Tibial artery (tissue), 4 donors: ENCODE data around the gene INIP.

Experiments used
- DNase-seq, 2 donors: peaks; one replicate each; pipeline ENCODE4 v3.0.0-alpha.2; 2019
- H3K27ac ChIP-seq, 2 donors: fragments of 200-600 bp; sonication (generic) in 1 of 2; 1 replicate in 1 of 2; 2 replicates in 1 of 2; pipeline ENCODE4 v1.5.1; 2018 to 2019; ENCODE audit warnings: mild to moderate bottlenecking in 1 of 2
- H3K27me3 ChIP-seq, 2 donors: fragments of 200-600 bp; sonication (generic) in 1 of 2; one replicate each; pipeline versions ENCODE4 v1.5.1 to v1.6.0; 2016 to 2019
- H3K36me3 ChIP-seq, 3 donors: fragments of 200-600 bp; sonication (generic) in 2 of 3; one replicate each; pipeline ENCODE4 v1.5.1; 2016 to 2019; ENCODE audit warnings: mild to moderate bottlenecking in 2 of 3
- H3K4me1 ChIP-seq, 4 donors: fragments of 200-600 bp; sonication (generic) in 2 of 4; 1 replicate in 3 of 4; 2 replicates in 1 of 4; pipeline ENCODE4 v1.5.1; 2016 to 2019
- H3K4me3 ChIP-seq, 2 donors: fragments of 200-600 bp; sonication (generic) in 1 of 2; 1 replicate in 1 of 2; 2 replicates in 1 of 2; pipeline ENCODE4 v1.5.1; 2018 to 2019; ENCODE audit warnings: mild to moderate bottlenecking in 2 of 2
- H3K9me3 ChIP-seq, 3 donors: fragments of 200-600 bp; sonication (generic) in 1 of 3; one replicate each; pipeline ENCODE4 v1.5.1; 2016 to 2019
- intact Hi-C: fragments of 100-400 bp; cut with DNase I; formaldehyde crosslinking; loops from one replicate; pipeline ENCODE4 v1.15.0; 2023; ENCODE audit warnings: low total_unique reads
- TF ChIP-seq, protein P1 (sequence below), 2 experiments: fragments of 200-600 bp in 1 of 2; fragments of 450-650 bp in 1 of 2; IDR thresholded peaks; one replicate each; pipeline ENCODE4 v1.5.1; 2017 to 2019; ENCODE audit warnings: antibody characterized with exemption in 2 of 2, mild to moderate bottlenecking in 1 of 2, moderate library complexity in 1 of 2

Gene INIP

GRCh38 chr9:112670991-112671625 lies 46.8 kb downstream of the INIP start:
- H3K9me3 ChIP-seq, result no peaks in the 10 kb centered on the region

DNA sequence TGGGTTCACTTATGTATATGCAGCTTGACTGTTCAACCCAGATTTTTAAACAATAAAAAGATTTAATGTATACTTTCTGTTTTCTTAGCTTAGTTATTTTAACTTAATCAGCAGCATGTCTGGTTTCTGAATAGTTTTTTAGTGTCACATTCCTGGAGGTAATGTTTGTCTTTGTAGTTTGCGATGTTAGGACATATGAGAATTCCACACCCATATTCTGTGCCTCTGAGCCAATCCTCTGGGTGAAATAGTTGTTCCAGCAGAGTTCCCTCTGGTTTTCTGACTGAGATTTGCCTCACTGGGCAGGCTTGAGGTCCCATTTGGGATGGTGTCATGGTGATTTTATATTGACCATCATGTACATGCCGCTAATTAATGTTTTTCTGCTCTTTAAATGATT lies 48.6 kb downstream of the INIP start:
- intact Hi-C loops, result no loop called here
- Histone ChIP-seq H3K4me3 (no peak overlapping the region), H3K36me3 (no peaks in the 10 kb centered on the region), H3K9me3 (no peaks in the 10 kb centered on the region), H3K27ac (no peak overlapping the region), H3K27me3 (no peaks in the 10 kb centered on the region), H3K4me1 (no peaks in the 10 kb centered on the region)
- no peak for DNase-seq
- TF ChIP-seq, protein P1, sequence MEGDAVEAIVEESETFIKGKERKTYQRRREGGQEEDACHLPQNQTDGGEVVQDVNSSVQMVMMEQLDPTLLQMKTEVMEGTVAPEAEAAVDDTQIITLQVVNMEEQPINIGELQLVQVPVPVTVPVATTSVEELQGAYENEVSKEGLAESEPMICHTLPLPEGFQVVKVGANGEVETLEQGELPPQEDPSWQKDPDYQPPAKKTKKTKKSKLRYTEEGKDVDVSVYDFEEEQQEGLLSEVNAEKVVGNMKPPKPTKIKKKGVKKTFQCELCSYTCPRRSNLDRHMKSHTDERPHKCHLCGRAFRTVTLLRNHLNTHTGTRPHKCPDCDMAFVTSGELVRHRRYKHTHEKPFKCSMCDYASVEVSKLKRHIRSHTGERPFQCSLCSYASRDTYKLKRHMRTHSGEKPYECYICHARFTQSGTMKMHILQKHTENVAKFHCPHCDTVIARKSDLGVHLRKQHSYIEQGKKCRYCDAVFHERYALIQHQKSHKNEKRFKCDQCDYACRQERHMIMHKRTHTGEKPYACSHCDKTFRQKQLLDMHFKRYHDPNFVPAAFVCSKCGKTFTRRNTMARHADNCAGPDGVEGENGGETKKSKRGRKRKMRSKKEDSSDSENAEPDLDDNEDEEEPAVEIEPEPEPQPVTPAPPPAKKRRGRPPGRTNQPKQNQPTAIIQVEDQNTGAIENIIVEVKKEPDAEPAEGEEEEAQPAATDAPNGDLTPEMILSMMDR (IDR thresholded peaks at IDR 0.05), result no peak

More at GRCh38 chr9:112670991-112671625, 46.8 kb downstream of the INIP start:
- H3K27me3 ChIP-seq, result no peaks in the 10 kb centered on the region
- H3K4me1 ChIP-seq, result no peaks in the 10 kb centered on the region
- DNase-seq, result no peak
- no peak overlapping the region for H3K4me3 ChIP-seq
- intact Hi-C loops, result no loop called here
- TF ChIP-seq, protein P1 (IDR thresholded peaks at IDR 0.05), result no peak
- H3K36me3 ChIP-seq, result no peaks in the 10 kb centered on the region
- H3K27ac ChIP-seq, result no peak overlapping the region

- DNase-seq, result no peak
- H3K4me1 ChIP-seq, result no peaks in the 10 kb centered on the region
- H3K4me3 ChIP-seq, result no peak overlapping the region
- H3K27me3 ChIP-seq, result no peaks in the 10 kb centered on the region
- no peaks in the 10 kb centered on the region for H3K9me3 ChIP-seq
- intact Hi-C loops, result no loop called here
- TF ChIP-seq, protein P1 (IDR thresholded peaks at IDR 0.05), result peak in 1 of 2 experiments; percentile 15
- no peak overlapping the region for H3K27ac ChIP-seq
- no peaks in the 10 kb centered on the region for H3K36me3 ChIP-seq
These were observed 52.6 kb downstream of the INIP start for GRCh38 chr9:112665347-112665746.

DNA sequence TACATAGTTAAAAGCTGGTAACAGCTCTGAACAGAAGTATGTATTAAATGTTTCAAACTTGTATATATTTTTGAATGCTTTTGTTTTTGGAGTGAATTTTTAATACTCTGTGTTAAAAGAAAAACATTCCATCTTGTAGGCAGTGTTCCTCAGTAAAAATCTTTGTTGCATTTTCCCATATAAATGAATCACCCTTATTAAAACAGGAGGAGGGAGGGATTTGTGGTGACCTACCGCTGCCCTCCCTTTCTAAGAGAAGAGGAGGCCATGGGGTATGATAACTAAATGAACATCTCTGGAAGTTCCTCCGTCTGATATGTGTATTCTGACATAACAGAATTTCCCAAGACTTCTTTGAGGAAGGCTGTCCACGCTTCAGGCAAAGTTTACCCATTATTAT lies 53.4 kb downstream of the INIP start:
- H3K27me3 ChIP-seq, result no peaks in the 10 kb centered on the region
- no peak overlapping the region for H3K27ac ChIP-seq
- TF ChIP-seq, protein P1 (IDR thresholded peaks at IDR 0.05), result no peak
- DNase-seq, result no peak
- peaks cover 0 to 6% (median 6%) of the 10 kb centered on the region in 3 donors for H3K36me3 ChIP-seq
- H3K4me1 ChIP-seq, result no peaks in the 10 kb centered on the region
- no peak overlapping the region for H3K4me3 ChIP-seq
- intact Hi-C loops, result no loop called here
- no peaks in the 10 kb centered on the region for H3K9me3 ChIP-seq

DNA sequence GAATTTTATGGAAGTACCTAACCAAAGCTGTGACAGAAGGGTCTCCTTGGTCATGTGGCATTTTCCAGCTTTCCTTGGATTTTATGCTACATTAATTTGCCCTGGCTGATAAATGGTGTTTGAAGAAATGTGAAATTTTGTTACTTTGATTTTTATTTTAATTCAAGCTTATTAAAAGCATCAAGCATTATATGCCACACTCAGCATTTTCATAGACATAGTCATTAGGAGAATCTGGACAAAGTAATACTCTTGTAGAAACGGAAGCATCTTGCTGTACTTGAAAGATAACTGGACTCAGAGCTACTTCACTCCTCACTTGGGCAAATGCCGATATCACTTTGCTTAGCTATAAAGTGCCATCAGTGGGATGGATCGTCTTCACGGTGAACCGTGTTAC lies 54.2 kb downstream of the INIP start:
- H3K9me3 ChIP-seq, result no peaks in the 10 kb centered on the region
- no peak for DNase-seq
- no peaks in the 10 kb centered on the region for H3K27me3 ChIP-seq
- no peaks in the 10 kb centered on the region for H3K4me1 ChIP-seq
- intact Hi-C loops, result no loop called here
- TF ChIP-seq, protein P1 (IDR thresholded peaks at IDR 0.05), result no peak
- H3K27ac ChIP-seq, result no peak overlapping the region
- H3K36me3 ChIP-seq, result peaks cover 0 to 12% (median 11%) of the 10 kb centered on the region in 3 donors
- H3K4me3 ChIP-seq, result no peak overlapping the region

GRCh38 chr9:112659906-112660305 lies 58.0 kb downstream of the INIP start:
- no peaks in the 10 kb centered on the region for H3K9me3 ChIP-seq
- TF ChIP-seq, protein P1 (IDR thresholded peaks at IDR 0.05), result no peak
- intact Hi-C loops, result no loop called here

More at GRCh38 chr9:112659906-112660305, 58.0 kb downstream of the INIP start:
- no peak for DNase-seq
- Histone ChIP-seq H3K36me3 (peaks cover 0 to 12% (median 11%) of the 10 kb centered on the region in 3 donors), H3K27me3 (no peaks in the 10 kb centered on the region), H3K27ac (no peak overlapping the region), H3K4me1 (no peaks in the 10 kb centered on the region), H3K4me3 (no peak overlapping the region)
